Suprapubic skin (tissue), 3 donors: ENCODE results near the gene PDE3B.

ENCODE experiments used
- CTCF ChIP-seq, 2 donors: fragments of 200-600 bp in 1 of 2; fragments of 450-650 bp in 1 of 2; sonication (generic) in 1 of 2; IDR thresholded peaks; one replicate each; pipeline ENCODE4 v1.5.1; 2016 to 2019; ENCODE audit warnings: antibody characterized with exemption in 2 of 2, mild to moderate bottlenecking in 1 of 2, moderate library complexity in 1 of 2
- POLR2AphosphoS5 ChIP-seq, 3 donors: sonication (generic); formaldehyde crosslinking; IDR thresholded peaks; one replicate each; pipeline ENCODE4 v1.6.1; 2017; ENCODE audit warnings: antibody characterized with exemption in 3 of 3

DNA sequence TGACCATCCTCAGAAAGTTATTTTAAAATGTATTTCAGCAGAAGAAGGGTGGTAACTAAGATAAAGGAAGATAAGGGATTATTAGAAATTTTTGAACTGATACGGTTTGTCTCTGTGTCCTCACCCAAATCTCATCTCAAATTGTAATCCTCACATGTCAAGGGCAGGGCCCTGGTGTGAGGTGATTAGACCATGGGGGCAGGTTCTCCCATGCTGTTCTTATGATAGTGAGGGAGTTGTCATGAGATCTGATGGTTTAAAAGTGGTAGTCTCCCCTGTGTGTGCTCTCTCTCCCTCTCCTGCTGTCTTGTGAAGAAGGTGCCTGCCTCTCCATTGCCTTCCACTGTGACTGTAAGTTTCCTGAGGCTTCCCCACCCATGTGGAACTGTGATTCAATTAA lies 212.3 kb downstream of the PDE3B start:
- no peak for TF ChIP-seq CTCF (IDR thresholded peaks at IDR 0.05)
- no peak for TF ChIP-seq POLR2AphosphoS5 (IDR thresholded peaks at IDR 0.05)
